Urinary bladder (tissue), 4 donors: ENCODE data around the gene YAE1. TPM values are rescaled to one million over a fixed set of nuclear protein-coding genes. Genes with fewer than 3 reads are reported as not detected.

Experiments used
- DNase-seq: peaks from one replicate; pipeline ENCODE4 v3.0.0-alpha.2; 2015; ENCODE audit errors: extremely low spot score
- H3K27ac ChIP-seq: one replicate; pipeline ENCODE4 v1.5.1; 2013; ENCODE audit warnings: low read depth, mild to moderate bottlenecking, moderate library complexity
- H3K36me3 ChIP-seq: one replicate; pipeline ENCODE4 v1.6.1; 2013; ENCODE audit warnings: mild to moderate bottlenecking, moderate library complexity; ENCODE audit not compliant: insufficient read depth
- H3K4me1 ChIP-seq: one replicate; pipeline ENCODE4 v1.6.1; 2013; ENCODE audit warnings: mild to moderate bottlenecking, moderate library complexity; ENCODE audit not compliant: insufficient read depth
- H3K4me3 ChIP-seq: one replicate; pipeline ENCODE4 v1.5.1; 2013; ENCODE audit warnings: low read depth, low read length
- WGBS: extraction: QIAGEN DNeasy Blood & Tissue Kit; methylation state at CpG from one replicate; pipeline ENCODE4 v1.1.7; 2013; 5-methylcytosine and 5-hydroxymethylcytosine counted together
- polyA plus RNA-seq: library from polyadenylated mRNA; stranded (reverse); fragments of 200-250 nt; gene quantifications from one replicate; pipeline ENCODE4 v1.2.3, GENCODE V29; 2013
- total RNA-seq: library from RNA; depleted of rRNA; stranded (reverse); fragments of >200 nt; gene quantifications from one replicate; pipeline ENCODE4 v1.2.3, GENCODE V29; 2014
- donor health status: healthy with polysubstance abuse.
- donor health status: healthy.

Gene YAE1
- total and polyA plus RNA-seq, 2 donors: 26.0 to 53.6 TPM

DNA sequence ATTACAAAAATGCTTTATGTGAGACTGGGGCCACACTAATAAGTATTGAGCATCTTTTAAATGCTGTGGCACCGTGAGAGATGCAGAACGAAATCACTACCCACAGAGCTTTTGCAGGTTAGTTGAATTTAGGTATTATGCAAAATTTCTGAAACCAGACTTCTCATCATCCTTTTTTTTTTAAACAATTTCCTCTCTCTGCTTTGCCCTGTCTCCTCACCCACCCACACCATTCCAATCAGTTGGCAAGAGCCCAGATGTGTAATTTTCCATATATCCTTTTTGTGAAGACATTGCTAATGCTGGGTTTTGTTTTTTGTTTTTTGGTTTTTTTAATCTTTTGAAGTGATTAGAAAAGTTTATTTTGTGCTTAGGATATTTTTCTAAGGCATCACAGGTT is 1.1 kb downstream of the YAE1 start:
- H3K4me3 ChIP-seq: peak overlapping the region; percentile 64
- no peaks in the 10 kb centered on the region for H3K4me1 ChIP-seq
- no peaks in the 10 kb centered on the region for H3K36me3 ChIP-seq
- no peak for DNase-seq
- no peak overlapping the region for H3K27ac ChIP-seq
- 54% methylated on average over 2 of the region's 2 CpGs for WGBS

GRCh38 chr7:39574673-39575349 is 8.6 kb downstream of the YAE1 start:
- H3K36me3 ChIP-seq: no peaks in the 10 kb centered on the region
- WGBS: 91% methylated on average over 2 of the region's 2 CpGs

GRCh38 chr7:39577229-39577874 is 11.1 kb downstream of the YAE1 start:
- DNase-seq: no peak
- Histone ChIP-seq H3K36me3 (no peaks in the 10 kb centered on the region), H3K27ac (no peak overlapping the region), H3K4me1 (no peaks in the 10 kb centered on the region), H3K4me3 (no peak overlapping the region)
- 93% methylated on average over 27 of the region's 27 CpGs for WGBS

More at GRCh38 chr7:39574673-39575349, 8.6 kb downstream of the YAE1 start:
- DNase-seq: no peak
- H3K4me3 ChIP-seq: no peak overlapping the region
- no peak overlapping the region for H3K27ac ChIP-seq
- H3K4me1 ChIP-seq: no peaks in the 10 kb centered on the region

- WGBS: 20% methylated on average over 8 of the region's 8 CpGs
- Histone ChIP-seq H3K27ac (no peak overlapping the region), H3K4me3 (no peak overlapping the region), H3K4me1 (no peaks in the 10 kb centered on the region), H3K36me3 (no peaks in the 10 kb centered on the region)
- DNase-seq: peak; percentile 77
Observed at GRCh38 chr7:39580149-39580874, 14.1 kb downstream of the YAE1 start.

GRCh38 chr7:39582536-39582935 is 16.3 kb downstream of the YAE1 start:
- H3K27ac ChIP-seq: no peak overlapping the region
- no peaks in the 10 kb centered on the region for H3K4me1 ChIP-seq
- DNase-seq: no peak
- no peak overlapping the region for H3K4me3 ChIP-seq
- H3K36me3 ChIP-seq: no peaks in the 10 kb centered on the region
- 91% methylated on average over 2 of the region's 2 CpGs for WGBS

GRCh38 chr7:39583539-39583938 is 17.3 kb downstream of the YAE1 start:
- Histone ChIP-seq H3K36me3 (no peaks in the 10 kb centered on the region), H3K4me3 (no peak overlapping the region), H3K4me1 (no peaks in the 10 kb centered on the region), H3K27ac (no peak overlapping the region)
- no peak for DNase-seq
- WGBS: 80% methylated on average over 2 of the region's 2 CpGs

- no peak overlapping the region for H3K27ac ChIP-seq
- DNase-seq: no peak
- no peaks in the 10 kb centered on the region for H3K4me1 ChIP-seq
- H3K36me3 ChIP-seq: no peaks in the 10 kb centered on the region
- H3K4me3 ChIP-seq: no peak overlapping the region
Observed at GRCh38 chr7:39587393-39587792, 21.2 kb downstream of the YAE1 start.

- DNase-seq: no peak
- H3K36me3 ChIP-seq: no peaks in the 10 kb centered on the region
- H3K27ac ChIP-seq: no peak overlapping the region
- WGBS: 60% methylated on average over 5 of the region's 5 CpGs
- H3K4me1 ChIP-seq: no peaks in the 10 kb centered on the region
- H3K4me3 ChIP-seq: no peak overlapping the region
Observed at GRCh38 chr7:39588416-39588815, 22.2 kb downstream of the YAE1 start.

DNA sequence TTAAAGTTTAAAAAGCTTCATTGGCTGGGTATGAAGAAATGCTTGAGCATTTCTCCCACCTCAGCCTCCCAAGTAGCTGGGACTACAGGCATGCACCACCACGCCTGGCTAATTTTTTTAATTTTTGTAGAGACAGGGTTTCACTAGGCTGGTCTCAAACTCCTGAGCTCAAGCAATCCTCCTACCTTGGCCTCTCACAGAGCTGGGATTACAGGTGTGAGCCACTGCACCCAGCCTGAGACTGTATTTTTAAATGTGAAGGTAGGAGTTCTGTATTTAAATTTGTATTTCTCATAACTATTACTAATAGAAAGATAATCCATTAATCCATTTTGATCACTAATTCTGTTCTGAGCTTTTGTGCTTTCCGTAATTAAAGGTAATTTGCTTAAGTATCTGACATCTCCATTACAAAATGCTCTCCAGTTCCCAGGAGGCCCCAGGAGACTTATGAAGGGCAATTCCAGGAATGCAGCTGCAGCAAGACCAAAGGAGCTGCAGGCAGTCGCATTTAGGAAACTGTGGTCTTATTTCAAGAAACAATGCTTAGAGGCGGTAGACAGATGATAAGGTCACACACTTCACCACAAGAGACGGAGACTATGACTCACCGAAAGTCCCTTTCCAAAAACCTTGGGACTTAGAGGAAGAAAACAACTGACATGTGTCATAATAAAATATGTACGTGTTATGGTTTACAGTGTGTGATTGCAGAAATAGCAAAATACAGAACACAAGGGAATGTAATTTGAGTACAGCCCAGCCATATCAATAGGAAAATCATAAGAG is 23.3 kb downstream of the YAE1 start:
- Histone ChIP-seq H3K4me1 (no peaks in the 10 kb centered on the region), H3K36me3 (no peaks in the 10 kb centered on the region), H3K4me3 (no peak overlapping the region), H3K27ac (no peak overlapping the region)
- WGBS: 52% methylated on average over 7 of the region's 7 CpGs
- no peak for DNase-seq

DNA sequence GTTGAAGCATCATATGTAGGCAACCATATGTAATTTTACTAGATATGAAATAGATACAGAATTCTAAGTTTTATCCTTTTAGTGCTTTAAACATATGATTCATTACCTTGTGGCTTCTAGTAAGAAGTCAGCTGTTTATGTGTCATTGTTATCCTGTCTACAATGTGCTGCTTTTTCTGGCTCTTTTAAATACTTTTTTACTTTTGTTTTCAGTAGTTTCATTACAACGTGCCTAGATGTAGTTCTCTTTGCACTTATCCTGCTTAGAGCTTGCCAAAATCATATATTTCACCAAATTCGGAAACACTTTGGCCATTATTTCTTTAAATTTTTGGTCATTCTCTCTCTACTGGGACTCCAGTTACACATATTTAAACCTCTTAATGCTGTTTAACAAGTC is 26.4 kb downstream of the YAE1 start:
- 50% methylated on average over 2 of the region's 2 CpGs for WGBS
- no peaks in the 10 kb centered on the region for H3K4me1 ChIP-seq
- H3K27ac ChIP-seq: no peak overlapping the region
- H3K36me3 ChIP-seq: no peaks in the 10 kb centered on the region
- no peak for DNase-seq
- H3K4me3 ChIP-seq: no peak overlapping the region

GRCh38 chr7:39594988-39595620 is 28.9 kb downstream of the YAE1 start:
- Histone ChIP-seq H3K36me3 (no peaks in the 10 kb centered on the region), H3K4me3 (no peak overlapping the region), H3K27ac (no peak overlapping the region), H3K4me1 (no peaks in the 10 kb centered on the region)
- 43% methylated on average over 5 of the region's 5 CpGs for WGBS
- DNase-seq: no peak

DNA sequence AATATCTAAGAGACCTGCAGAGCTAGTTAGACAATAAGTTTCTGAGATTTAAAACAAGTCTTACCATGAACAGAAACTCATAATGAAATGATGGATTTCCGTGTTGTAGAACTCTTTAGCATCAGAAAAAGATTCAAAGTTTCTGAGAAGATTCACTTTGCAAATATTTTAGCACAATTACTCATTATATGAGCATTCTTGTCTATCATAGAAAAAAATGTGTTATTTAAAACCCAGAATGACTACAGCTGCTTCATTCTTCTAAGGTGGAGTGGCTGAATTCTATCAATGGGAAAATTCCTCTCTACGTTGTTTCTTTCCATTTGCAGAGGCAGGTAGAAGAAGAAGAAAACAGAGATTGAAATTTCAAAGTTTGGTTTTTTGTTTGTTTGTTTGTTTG is 36.1 kb downstream of the YAE1 start:
- no peak for DNase-seq
- Histone ChIP-seq H3K4me3 (no peak overlapping the region), H3K36me3 (no peaks in the 10 kb centered on the region), H3K27ac (no peak overlapping the region), H3K4me1 (no peaks in the 10 kb centered on the region)
- 47% methylated on average over 2 of the region's 2 CpGs for WGBS

- Histone ChIP-seq H3K4me1 (no peaks in the 10 kb centered on the region), H3K4me3 (no peak overlapping the region), H3K36me3 (no peaks in the 10 kb centered on the region), H3K27ac (no peak overlapping the region)
- DNase-seq: no peak
Observed at GRCh38 chr7:39603924-39604323, 37.7 kb downstream of the YAE1 start.
